ENCODE measurements around the gene LYL1. TPM values are rescaled to one million over a fixed set of nuclear protein-coding genes. Genes with fewer than 3 reads are reported as not detected.
A peak's percentile ranks its signal among the peaks of the same experiment; 100 is the strongest.

LYL1 gene
- total and polyA plus RNA-seq, 9 of the 15 experiments (the other 6 are each of a cell fraction or from before 2014, with no cell fraction given): 1.3 to 266 (median 34.0) TPM

DNA sequence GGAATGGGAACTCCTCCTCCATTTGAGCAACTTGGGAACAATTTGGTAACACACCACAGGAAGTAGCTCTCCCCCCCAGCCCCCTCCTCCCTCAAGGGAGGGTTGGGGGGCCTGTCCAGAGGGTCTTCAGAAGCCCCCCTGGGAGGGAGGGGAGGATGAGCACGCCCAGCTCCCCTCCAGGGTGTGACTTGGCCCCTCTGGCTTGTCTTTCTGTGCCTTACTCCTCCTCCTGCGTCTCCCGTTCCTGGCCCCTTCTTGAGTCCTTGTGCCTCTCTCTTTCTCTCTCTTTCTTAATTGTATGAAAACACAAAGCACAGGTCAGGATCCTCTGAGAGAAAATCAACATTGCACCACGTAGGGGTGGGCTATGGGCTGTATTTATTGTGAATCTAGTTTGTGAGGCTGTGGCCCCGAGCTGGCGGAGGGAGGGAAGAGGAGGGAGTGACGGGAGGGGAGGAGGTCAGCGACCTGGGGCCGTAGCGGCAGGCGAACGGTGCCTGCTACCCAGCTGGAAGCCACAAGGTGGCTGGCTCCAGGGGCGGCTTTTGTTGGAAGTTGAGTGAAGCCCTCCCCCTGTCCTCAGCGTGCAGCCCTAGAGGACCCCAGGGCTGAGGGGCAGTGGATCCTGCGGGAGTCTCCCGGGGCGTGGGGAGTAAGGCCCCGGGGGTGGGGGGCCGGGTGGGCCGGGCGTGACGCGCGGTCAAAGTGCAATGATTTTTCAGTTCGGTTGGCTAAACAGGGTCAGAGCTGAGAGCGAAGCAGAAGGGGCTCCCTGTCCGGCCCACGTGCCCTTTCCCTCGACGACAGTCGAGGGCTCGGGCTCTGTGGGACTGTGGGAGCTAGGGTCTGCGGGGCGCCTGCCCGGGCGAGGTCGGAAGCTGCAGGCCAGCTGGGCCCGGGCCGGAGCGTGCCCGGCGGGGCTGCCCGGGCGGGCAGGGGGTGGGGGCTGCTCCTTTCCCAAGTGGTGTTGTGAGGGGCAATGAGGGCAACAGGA is 6.4 kb downstream of the LYL1 start (continued):
- TF ChIP-seq, protein P1, sequence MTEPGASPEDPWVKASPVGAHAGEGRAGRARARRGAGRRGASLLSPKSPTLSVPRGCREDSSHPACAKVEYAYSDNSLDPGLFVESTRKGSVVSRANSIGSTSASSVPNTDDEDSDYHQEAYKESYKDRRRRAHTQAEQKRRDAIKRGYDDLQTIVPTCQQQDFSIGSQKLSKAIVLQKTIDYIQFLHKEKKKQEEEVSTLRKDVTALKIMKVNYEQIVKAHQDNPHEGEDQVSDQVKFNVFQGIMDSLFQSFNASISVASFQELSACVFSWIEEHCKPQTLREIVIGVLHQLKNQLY (CRISPR knock-in tag; conservative IDR thresholded peaks at IDR 0.05): 0 out of 4 replicates have a peak, but pooled peaks of 1 of the 2 experiments have one; percentile 21
- TF ChIP-seq ZNF512 (tag; IDR thresholded peaks at IDR 0.05) (no peak), ZBTB7A (IDR thresholded peaks at IDR 0.05; ENCODE audit: borderline replicate concordance, control insufficient read depth, low read depth, low read length) (peak; percentile 82), POLR2AphosphoS5 (IDR thresholded peaks at IDR 0.05; ENCODE audit: control insufficient read depth, insufficient read depth, low read depth, low read length) (peak; percentile 10; the same call in 1 of the 2 replicates), NCOR1 (IDR thresholded peaks at IDR 0.05) (0 out of 2 replicates have a peak, but pooled peaks have one; percentile 36), NR2C1 (IDR thresholded peaks at IDR 0.05) (peak; percentile 39; the same call in 1 of the 2 replicates), NR2C1 (tag; IDR thresholded peaks at IDR 0.05) (0 out of 2 replicates have a peak, but pooled peaks have one; percentile 46), FIP1L1 (IDR thresholded peaks at IDR 0.05; ENCODE audit: low read depth, low read length, poor library complexity, severe bottlenecking) (peak; percentile 87), SMC3 (conservative IDR thresholded peaks at IDR 0.05; ENCODE audit: insufficient read depth, low read depth, low read length) (peak; percentile 25; the same call in 1 of the 2 replicates), POLR2B (IDR thresholded peaks at IDR 0.05; ENCODE audit: low read depth, partially characterized antibody) (peak; percentile 65), ELF1 (tag; IDR thresholded peaks at IDR 0.05) (peak; percentile 31; the same call in 1 of the 2 replicates), NFIX (CRISPR knock-in tag; IDR thresholded peaks at IDR 0.05; ENCODE audit: low read depth) (no peak), SMAD4 (CRISPR knock-in tag; conservative IDR thresholded peaks at IDR 0.05) (peak; percentile 44; the same call in 1 of the 2 replicates), RCOR1 (IDR thresholded peaks at IDR 0.05; ENCODE audit: borderline replicate concordance in 1 of 2, low read depth in 2 of 2, low read length in 2 of 2) (peak in 1 of 2 experiments; percentile 24; a peak in 1 of 4 replicates), ILF3 (IDR thresholded peaks at IDR 0.05; ENCODE audit: borderline replicate concordance) (0 out of 2 replicates have a peak, but pooled peaks have one; percentile 21), RHOXF2B (CRISPR knock-in tag; conservative IDR thresholded peaks at IDR 0.05) (no peak), SMARCE1 (IDR thresholded peaks at IDR 0.05) (0 out of 2 replicates have a peak, but pooled peaks have one; percentile 16), ELF4 (CRISPR knock-in tag; IDR thresholded peaks at IDR 0.05) (0 out of 2 replicates have a peak, but pooled peaks have one; percentile 48), EP300 (IDR thresholded peaks at IDR 0.05; ENCODE audit: low read length) (no peak), CCNT2 (IDR thresholded peaks at IDR 0.05; ENCODE audit: borderline replicate concordance, extremely low read depth, insufficient read length, low read depth, low read length) (peak; percentile 84), ZNF263 (CRISPR knock-in tag; IDR thresholded peaks at IDR 0.05; ENCODE audit: borderline replicate concordance) (peak; percentile 6; the same call in 1 of the 2 replicates)
- TF ChIP-seq, protein P2, sequence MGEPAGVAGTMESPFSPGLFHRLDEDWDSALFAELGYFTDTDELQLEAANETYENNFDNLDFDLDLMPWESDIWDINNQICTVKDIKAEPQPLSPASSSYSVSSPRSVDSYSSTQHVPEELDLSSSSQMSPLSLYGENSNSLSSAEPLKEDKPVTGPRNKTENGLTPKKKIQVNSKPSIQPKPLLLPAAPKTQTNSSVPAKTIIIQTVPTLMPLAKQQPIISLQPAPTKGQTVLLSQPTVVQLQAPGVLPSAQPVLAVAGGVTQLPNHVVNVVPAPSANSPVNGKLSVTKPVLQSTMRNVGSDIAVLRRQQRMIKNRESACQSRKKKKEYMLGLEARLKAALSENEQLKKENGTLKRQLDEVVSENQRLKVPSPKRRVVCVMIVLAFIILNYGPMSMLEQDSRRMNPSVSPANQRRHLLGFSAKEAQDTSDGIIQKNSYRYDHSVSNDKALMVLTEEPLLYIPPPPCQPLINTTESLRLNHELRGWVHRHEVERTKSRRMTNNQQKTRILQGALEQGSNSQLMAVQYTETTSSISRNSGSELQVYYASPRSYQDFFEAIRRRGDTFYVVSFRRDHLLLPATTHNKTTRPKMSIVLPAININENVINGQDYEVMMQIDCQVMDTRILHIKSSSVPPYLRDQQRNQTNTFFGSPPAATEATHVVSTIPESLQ (CRISPR knock-in tag; IDR thresholded peaks at IDR 0.05): 0 out of 2 replicates have a peak, but pooled peaks have one; percentile 36

Data from K562 (cell line).